ENCODE measurements around the gene SCRT2.

Gene SCRT2

DNA sequence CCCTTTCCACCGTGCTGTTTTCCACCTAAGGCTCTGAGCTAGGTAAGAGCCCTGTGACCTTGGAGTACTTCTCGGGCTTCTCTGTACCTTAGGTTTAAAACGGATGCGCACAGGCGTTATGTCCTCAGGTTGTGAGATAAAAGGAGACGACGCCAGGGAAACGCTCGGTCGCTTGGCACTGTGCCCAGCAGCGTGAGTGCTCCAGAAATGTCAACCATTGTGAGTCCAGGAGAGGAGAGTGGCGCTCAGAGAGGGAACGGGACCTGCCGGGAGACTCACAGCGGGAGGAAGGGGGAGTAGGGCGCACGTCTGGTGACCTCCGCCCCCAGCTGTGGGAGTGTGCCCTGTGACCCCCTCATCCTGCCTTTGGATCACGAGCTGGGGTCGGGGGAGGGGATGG is 33.8 kb upstream of the SCRT2 start:
- Mint-ChIP-seq H3K4me3 (no peak overlapping the region), H3K36me3 (no peaks in the 10 kb centered on the region), H3K4me1 (peaks cover 2% of the 10 kb centered on the region), H3K9me3 (peaks cover 11% of the 10 kb centered on the region), H3K27me3 (peaks cover 25% of the 10 kb centered on the region), H3K27ac (no peak overlapping the region)
- DNase-seq (ENCODE audit: low spot score in 2 of 2) (no peak), ATAC-seq (ENCODE audit: low read depth) (no peak)

DNA sequence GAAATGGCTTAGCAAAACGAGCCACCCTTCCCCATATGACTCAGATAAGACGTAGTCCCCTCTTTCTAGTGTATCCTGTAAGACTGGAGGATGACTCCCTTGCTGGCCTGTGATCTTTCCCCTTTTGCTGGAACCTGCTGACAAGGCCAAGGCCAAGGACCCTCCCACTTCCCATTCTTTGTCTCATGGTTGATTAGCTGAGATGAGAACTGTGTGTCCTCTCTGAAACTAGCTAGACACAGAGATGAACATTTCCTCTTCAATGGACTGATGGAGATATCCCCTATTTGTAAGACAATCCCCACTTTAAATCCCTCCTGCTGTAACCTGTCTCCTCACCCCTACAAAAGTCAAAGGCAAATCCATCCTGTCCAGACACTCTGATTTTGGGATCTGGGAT is 33.4 kb upstream of the SCRT2 start:
- Mint-ChIP-seq H3K27me3 (peaks cover 25% of the 10 kb centered on the region), H3K36me3 (no peaks in the 10 kb centered on the region), H3K27ac (no peak overlapping the region), H3K4me3 (no peak overlapping the region), H3K4me1 (peaks cover 2% of the 10 kb centered on the region), H3K9me3 (peaks cover 11% of the 10 kb centered on the region)
- ATAC-seq (ENCODE audit: low read depth), result no peak
- DNase-seq (ENCODE audit: low spot score in 2 of 2), result no peak

DNA sequence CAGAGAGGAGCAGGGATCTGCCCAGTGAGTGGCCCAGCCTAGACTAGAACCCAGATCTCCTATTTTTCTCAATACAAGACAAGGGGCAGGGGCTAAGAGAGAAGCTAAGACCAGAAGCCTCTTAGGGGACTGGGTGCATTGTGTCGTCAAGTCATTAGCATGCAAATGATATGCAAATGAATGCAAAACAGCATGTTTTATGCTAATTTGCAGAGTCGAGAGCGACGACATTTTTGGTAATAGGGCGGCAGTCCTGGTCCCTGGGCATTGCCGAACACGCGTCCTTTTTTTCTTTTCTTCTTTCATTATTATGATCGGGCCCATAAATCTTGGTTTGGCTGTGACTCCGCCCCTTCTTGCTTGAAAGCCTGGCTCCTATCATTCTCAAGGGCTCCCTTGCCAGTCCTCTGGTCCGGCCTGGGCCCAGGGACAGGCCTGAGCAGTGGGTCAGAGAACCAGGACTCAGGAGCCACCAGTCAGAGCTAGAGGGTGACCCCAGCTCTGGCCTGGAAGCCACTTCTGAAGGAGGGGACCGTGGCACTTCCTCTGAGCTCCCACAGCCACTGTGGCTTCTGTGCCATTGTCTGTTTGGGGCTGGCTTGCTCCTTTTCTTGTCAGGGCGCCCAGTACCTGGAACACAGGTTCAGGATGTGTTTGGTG is 32.0 kb upstream of the SCRT2 start:
- ATAC-seq (ENCODE audit: low read depth) (no peak), DNase-seq (ENCODE audit: low spot score in 2 of 2) (no peak)
- Mint-ChIP-seq H3K4me1 (peaks cover 2% of the 10 kb centered on the region), H3K4me3 (no peak overlapping the region), H3K36me3 (no peaks in the 10 kb centered on the region), H3K9me3 (peaks cover 7% of the 10 kb centered on the region), H3K27me3 (peaks cover 23% of the 10 kb centered on the region), H3K27ac (no peak overlapping the region)

DNA sequence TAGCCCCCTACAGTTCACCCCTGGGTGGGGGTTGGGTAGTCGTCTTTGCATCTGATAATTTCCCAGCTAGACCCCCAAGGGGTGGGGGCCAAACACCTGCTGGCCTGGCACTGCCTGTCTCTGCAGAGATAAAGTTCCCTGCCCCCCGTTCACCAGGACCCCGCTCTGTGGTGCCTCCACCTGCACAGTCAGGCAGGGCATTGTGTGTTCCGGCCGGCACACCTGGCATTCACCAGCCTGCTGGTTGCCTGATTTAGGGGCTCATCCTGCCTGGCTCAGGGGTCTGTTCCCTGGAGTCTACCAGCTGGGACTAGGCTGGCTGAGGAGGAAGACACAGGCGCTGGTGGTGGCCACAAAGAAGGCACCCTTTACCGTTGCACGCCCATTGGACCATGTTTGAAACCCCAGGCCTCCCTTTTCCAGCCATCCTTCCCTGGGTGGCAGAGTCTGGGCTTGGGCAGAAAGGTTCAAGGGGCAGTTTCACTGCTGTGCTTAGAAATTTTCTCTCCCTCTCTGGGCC is 30.8 kb upstream of the SCRT2 start:
- Mint-ChIP-seq H3K9me3 (peaks cover 7% of the 10 kb centered on the region), H3K36me3 (no peaks in the 10 kb centered on the region), H3K4me1 (peaks cover 2% of the 10 kb centered on the region), H3K4me3 (no peak overlapping the region), H3K27me3 (peaks cover 20% of the 10 kb centered on the region), H3K27ac (no peak overlapping the region)
- DNase-seq (ENCODE audit: low spot score in 2 of 2), result no peak
- ATAC-seq (ENCODE audit: low read depth), result no peak

DNA sequence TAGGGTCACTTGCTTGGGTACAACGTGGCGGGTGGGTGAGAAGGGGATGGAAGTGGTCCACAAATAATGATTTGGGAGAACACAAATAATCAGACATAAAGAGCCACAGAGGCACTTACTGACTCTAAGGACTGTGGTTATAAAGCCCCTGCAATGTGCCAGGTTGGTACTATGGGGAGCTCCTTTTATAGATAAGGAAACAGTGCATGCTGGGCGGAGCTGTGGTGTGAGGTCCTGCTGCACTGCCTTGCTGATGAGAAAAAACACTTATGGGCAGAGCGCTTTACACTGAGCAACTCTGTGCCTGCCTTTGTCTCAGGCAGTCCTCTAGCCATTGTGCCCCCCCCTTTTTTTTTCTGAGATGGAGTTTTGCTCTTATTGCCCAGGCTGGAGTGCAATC is 29.1 kb upstream of the SCRT2 start:
- no peak for ATAC-seq (ENCODE audit: low read depth)
- peaks cover 2% of the 10 kb centered on the region for H3K4me1 Mint-ChIP-seq
- no peak for DNase-seq (ENCODE audit: low spot score in 2 of 2)

DNA sequence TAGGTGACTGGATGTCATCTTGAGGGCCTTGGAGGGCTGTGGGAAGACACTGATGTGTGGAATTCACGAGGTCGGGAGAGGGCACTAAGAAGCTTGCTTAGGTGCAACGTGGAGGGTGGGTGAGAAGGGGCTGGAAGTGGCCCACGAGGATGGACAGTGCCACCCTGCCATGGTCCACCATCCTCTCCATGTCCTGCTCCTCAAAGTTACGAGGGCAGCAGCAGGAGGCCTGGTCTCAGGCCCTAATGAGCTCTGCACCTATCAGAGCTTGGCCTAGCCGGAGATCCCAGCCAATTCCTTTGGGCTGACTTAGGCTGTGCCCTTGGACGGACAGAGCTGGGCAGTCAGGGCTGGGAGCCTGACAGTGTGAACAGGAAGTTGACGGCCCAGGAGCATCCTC is 27.8 kb upstream of the SCRT2 start:
- H3K9me3 Mint-ChIP-seq, result no peaks in the 10 kb centered on the region
- no peaks in the 10 kb centered on the region for H3K36me3 Mint-ChIP-seq
- H3K4me1 Mint-ChIP-seq, result no peaks in the 10 kb centered on the region
- no peak for ATAC-seq (ENCODE audit: low read depth)
- H3K27ac Mint-ChIP-seq, result no peak overlapping the region
- H3K4me3 Mint-ChIP-seq, result no peak overlapping the region
- no peak for DNase-seq (ENCODE audit: low spot score in 2 of 2)
- peaks cover 7% of the 10 kb centered on the region for H3K27me3 Mint-ChIP-seq

More for the DNA sequence above, 29.1 kb upstream of the SCRT2 start:
- Mint-ChIP-seq H3K9me3 (peaks cover 7% of the 10 kb centered on the region), H3K4me3 (no peak overlapping the region), H3K27me3 (peaks cover 14% of the 10 kb centered on the region), H3K27ac (no peak overlapping the region), H3K36me3 (no peaks in the 10 kb centered on the region)

DNA sequence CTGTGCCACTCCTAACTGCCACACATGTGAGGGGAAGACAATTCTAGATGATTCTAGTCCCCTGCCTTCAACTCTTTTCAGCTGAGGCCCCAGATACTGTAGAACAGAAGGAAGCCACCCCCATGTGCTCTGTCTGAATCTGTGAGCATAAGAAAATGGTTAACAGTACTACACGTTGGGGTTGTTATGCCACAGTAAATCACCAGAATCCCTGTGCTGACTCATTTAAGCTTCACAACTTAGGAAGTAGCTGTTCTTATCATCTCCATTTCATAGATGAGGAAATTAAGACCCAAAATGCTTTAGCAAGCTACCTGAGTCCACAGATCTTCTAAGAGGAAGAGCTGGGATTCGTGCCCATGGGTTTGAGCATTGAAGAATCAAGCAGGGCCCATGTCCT is 27.4 kb upstream of the SCRT2 start:
- ATAC-seq (ENCODE audit: low read depth) (no peak), DNase-seq (ENCODE audit: low spot score in 2 of 2) (no peak)
- H3K4me1 Mint-ChIP-seq, result no peaks in the 10 kb centered on the region
- H3K27me3 Mint-ChIP-seq, result peaks cover 8% of the 10 kb centered on the region
- H3K36me3 Mint-ChIP-seq, result no peaks in the 10 kb centered on the region
- H3K27ac Mint-ChIP-seq, result no peak overlapping the region
- H3K9me3 Mint-ChIP-seq, result no peaks in the 10 kb centered on the region
- no peak overlapping the region for H3K4me3 Mint-ChIP-seq

DNA sequence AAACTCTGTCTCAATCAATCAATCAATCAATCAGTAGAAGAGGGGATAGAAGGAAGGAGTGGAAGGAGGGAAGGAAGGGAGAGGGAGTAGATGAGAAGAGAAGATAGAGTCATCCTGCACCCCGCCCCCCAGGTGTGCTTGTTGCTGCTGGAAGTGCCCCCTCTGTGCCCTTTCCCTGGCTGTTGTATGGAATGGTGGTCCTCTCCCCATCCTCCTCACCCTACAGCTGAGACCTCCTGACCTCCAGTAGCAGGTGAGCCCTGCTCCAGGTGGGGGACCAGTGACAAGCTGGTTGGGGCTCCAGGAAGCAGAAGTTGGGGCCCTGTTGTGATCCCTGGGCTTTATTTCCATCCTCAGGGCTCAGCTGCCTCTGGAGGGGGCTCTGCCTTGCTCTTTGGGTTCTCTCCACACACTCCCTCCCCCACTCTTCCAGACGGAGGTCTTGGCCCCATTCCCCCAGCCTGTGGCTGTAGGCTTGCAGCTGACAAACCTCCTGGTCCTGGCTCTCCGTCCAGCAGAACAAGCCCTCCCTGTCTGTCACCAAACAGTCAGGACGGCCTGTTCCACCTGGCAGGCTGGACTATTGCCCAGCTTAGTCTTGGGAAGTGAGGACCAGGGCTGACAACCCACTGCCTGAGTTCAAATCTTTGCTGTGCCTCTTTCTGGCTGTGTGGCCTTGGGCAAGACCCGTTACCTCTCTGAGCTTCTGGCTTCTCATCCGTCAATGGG is 26.0 kb upstream of the SCRT2 start:
- Mint-ChIP-seq H3K4me3 (no peak overlapping the region), H3K27me3 (peaks cover 8% of the 10 kb centered on the region), H3K9me3 (no peaks in the 10 kb centered on the region), H3K27ac (no peak overlapping the region), H3K36me3 (no peaks in the 10 kb centered on the region), H3K4me1 (no peaks in the 10 kb centered on the region)
- ATAC-seq (ENCODE audit: low read depth) (no peak), DNase-seq (ENCODE audit: low spot score in 2 of 2) (no peak)

DNA sequence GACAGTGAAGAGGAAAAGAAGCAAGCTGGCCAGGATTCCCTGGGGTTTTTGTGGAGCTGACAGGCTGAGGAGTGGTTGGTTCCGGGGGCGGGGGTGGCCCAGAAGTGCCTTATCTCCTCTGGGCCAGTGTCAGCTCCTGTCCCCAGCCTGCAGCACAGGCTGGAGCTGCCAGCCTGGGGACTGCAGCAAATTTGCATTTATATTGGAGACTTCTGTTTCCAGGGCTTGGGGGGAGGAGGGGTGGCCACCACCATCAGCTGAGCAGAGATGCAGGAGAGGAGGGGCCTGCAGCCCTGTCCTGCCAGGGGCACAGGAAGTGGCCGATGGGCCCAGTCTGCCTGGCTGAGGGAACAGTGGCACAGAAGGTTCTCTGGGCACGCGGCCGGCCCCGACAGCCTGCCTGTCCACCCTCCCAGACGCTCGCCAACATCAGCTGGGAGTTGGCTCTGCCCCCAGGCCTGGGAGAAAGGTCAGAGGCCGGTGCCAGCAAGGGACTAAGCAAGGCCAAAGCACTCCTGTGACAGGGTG is 24.3 kb upstream of the SCRT2 start:
- Mint-ChIP-seq H3K4me1 (no peaks in the 10 kb centered on the region), H3K4me3 (no peak overlapping the region), H3K27ac (no peak overlapping the region), H3K9me3 (no peaks in the 10 kb centered on the region), H3K27me3 (peaks cover 3% of the 10 kb centered on the region), H3K36me3 (no peaks in the 10 kb centered on the region)
- DNase-seq (ENCODE audit: low spot score in 2 of 2), result no peak
- ATAC-seq (ENCODE audit: low read depth), result no peak

DNA sequence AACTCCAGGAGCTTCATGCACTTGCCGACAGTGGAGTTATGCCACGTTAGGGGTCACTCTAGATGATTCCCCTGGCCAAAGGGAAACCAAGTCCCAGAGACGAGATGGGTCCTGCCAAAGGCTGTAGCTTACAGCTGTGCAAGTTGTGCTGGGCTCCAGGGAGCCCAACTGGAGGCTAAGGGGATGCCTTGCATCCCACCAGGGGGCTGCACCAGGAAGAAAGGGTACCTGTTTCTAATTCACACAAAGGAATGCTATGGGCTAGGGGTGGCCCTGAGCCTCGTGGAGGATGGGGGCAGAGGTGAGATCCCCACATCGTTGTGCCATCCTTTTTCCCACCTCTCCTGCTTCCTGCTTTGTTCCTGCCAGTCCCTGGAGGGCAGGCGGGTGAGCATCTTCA is 23.7 kb upstream of the SCRT2 start:
- Mint-ChIP-seq H3K36me3 (no peaks in the 10 kb centered on the region), H3K27me3 (peaks cover 3% of the 10 kb centered on the region), H3K27ac (no peak overlapping the region), H3K4me1 (no peaks in the 10 kb centered on the region), H3K9me3 (no peaks in the 10 kb centered on the region), H3K4me3 (no peak overlapping the region)
- DNase-seq (ENCODE audit: low spot score in 2 of 2) (no peak), ATAC-seq (ENCODE audit: low read depth) (no peak)

DNA sequence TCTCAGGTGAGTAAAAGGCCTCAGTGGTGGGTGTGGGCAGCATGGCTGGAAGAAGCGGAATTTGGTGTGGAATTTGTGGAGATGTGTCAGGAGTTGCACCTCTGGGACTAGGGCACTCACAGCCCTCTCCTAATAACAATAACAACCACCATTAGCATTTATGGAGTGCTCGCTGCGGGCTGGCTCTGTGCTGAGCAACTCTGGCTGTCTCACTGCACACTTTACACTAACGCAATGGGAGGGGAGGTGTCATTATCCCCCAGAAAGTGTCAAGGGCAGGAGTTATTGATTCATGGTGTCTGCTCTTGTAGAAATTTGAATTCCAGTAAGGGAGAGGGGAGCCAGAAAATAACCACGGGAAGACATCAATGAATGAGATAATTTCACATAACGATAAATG is 22.7 kb upstream of the SCRT2 start:
- Mint-ChIP-seq H3K9me3 (no peaks in the 10 kb centered on the region), H3K27me3 (peaks cover 3% of the 10 kb centered on the region), H3K4me1 (no peaks in the 10 kb centered on the region), H3K27ac (no peak overlapping the region), H3K36me3 (no peaks in the 10 kb centered on the region), H3K4me3 (no peak overlapping the region)
- no peak for DNase-seq (ENCODE audit: low spot score in 2 of 2)
- ATAC-seq (ENCODE audit: low read depth), result no peak

DNA sequence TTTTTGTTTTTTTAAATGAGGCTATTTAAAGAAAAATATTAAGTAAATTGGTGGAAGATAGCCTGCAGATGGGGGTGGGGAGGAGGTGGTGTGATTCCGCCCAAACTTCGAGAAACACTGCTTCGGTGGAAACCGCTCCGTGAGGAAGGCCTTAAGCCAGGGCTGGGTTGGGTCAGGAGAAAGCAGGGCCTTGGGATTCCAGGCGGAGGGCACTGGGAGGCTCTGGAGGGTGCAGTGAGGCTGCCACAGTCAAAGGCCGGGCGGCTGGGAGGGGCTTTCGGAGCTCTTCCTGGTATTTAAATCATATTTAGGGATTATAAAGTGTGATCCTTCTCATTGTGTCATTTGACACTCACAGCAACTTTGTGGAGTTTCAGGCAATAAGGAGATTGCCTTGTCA is 22.2 kb upstream of the SCRT2 start:
- H3K4me3 Mint-ChIP-seq, result no peak overlapping the region
- ATAC-seq (ENCODE audit: low read depth) (no peak), DNase-seq (ENCODE audit: low spot score in 2 of 2) (no peak)
- no peaks in the 10 kb centered on the region for H3K36me3 Mint-ChIP-seq
- no peaks in the 10 kb centered on the region for H3K9me3 Mint-ChIP-seq
- no peaks in the 10 kb centered on the region for H3K4me1 Mint-ChIP-seq
- H3K27ac Mint-ChIP-seq, result no peak overlapping the region
- H3K27me3 Mint-ChIP-seq, result peaks cover 3% of the 10 kb centered on the region

DNA sequence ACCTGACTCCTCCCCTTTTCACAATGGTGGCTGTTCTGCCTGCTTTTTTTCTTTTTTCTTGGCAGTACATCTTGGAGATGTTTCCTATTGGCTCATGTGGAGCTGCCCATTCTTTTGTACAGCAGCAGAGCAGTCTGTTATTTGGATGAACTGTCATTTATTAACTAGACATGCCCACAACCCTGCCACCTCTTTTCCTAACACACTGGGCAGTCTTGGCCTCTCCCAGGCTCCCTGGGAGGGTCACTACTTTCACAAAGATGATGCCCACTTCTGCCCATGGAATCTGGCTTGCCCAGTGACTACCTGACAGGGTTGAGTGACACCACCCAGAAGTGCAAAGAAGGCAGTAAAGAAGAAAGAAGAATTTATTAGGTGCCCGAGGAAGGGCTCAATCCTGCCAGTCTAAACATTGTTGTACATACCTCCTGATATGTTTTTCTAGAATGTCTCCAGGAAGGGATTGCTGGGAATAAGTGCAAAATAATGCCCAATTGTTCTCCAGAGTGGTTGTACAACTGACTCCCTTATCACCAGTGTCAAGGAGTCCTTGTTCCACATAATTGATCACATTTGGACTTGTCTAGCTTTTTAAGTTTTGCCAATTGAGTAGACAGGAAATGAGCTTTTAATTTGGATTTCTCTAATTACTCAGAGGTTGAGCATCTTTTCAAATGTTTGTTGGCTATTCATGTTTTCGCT is 19.7 kb upstream of the SCRT2 start:
- H3K4me1 Mint-ChIP-seq, result no peaks in the 10 kb centered on the region
- H3K27me3 Mint-ChIP-seq, result peaks cover 6% of the 10 kb centered on the region
- H3K4me3 Mint-ChIP-seq, result no peak overlapping the region
- ATAC-seq (ENCODE audit: low read depth) (no peak), DNase-seq (ENCODE audit: low spot score in 2 of 2) (no peak)
- no peaks in the 10 kb centered on the region for H3K9me3 Mint-ChIP-seq
- H3K36me3 Mint-ChIP-seq, result no peaks in the 10 kb centered on the region
- H3K27ac Mint-ChIP-seq, result no peak overlapping the region

DNA sequence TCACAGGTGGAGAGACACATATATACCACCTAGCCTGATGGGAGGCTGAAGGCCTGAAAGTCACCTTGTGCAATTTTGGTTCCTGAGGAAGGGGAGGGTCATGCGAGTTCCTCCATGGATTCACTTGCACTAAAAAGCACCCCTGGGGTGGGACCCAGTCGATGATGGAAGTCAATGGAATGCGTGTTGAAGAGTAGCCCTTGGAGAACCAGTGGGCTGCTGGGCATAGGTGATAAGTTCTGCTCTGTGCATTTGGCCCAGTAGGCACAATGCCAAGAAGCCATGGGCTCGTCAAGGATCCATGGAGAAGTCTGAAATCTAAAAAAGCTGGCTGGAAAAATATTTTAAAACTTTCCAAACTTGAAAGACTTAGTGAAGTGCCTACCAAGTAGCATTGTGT is 18.9 kb upstream of the SCRT2 start:
- Mint-ChIP-seq H3K27me3 (peaks cover 6% of the 10 kb centered on the region), H3K4me3 (no peak overlapping the region), H3K27ac (no peak overlapping the region), H3K9me3 (no peaks in the 10 kb centered on the region), H3K4me1 (no peaks in the 10 kb centered on the region), H3K36me3 (no peaks in the 10 kb centered on the region)
- ATAC-seq (ENCODE audit: low read depth) (no peak), DNase-seq (ENCODE audit: low spot score in 2 of 2) (no peak)

Data from memory B cell (primary cell).